Spleen (tissue), 11 donors: ENCODE measurements around the gene VRK1. TPM values are rescaled to one million over a fixed set of nuclear protein-coding genes. Genes with fewer than 3 reads are reported as not detected.
A peak's percentile ranks its signal among the peaks of the same experiment; 100 is the strongest.

Experiments used
- DNase-seq: peaks from one replicate; pipeline ENCODE4 v3.0.0-alpha.2; 2020
- H3K27ac ChIP-seq, 8 donors: fragments of 200-600 bp; sonication (generic) in 7 of 8; 1 replicate in 4 of 8; 2 replicates in 4 of 8; pipeline versions ENCODE4 v1.5.0 to v1.8.0; 2016 to 2021; ENCODE audit warnings: inconsistent platforms in 4 of 8, mild to moderate bottlenecking in 4 of 8, moderate library complexity in 1 of 8
- H3K27me3 ChIP-seq, 7 donors: fragments of 200-600 bp; sonication (generic) in 6 of 7; replicated peaks in 1 of 7; 1 replicate in 4 of 7; 2 replicates in 3 of 7; pipeline versions ENCODE4 v1.5.0 to v1.8.0; 2016 to 2021; ENCODE audit warnings: inconsistent platforms in 3 of 7, mild to moderate bottlenecking in 1 of 7
- H3K36me3 ChIP-seq, 6 donors: fragments of 200-600 bp; sonication (generic) in 5 of 6; 1 replicate in 4 of 6; 2 replicates in 2 of 6; pipeline versions ENCODE4 v1.5.0 to v1.8.0; 2016 to 2021; ENCODE audit warnings: inconsistent platforms in 2 of 6
- H3K4me1 ChIP-seq, 6 donors: fragments of 200-600 bp; sonication (generic) in 5 of 6; 1 replicate in 3 of 6; 2 replicates in 3 of 6; pipeline versions ENCODE4 v1.5.0 to v1.8.0; 2016 to 2021; ENCODE audit warnings: inconsistent platforms in 3 of 6
- H3K4me3 ChIP-seq, 8 donors: fragments of 200-600 bp; sonication (generic) in 7 of 8; 1 replicate in 4 of 8; 2 replicates in 4 of 8; pipeline versions ENCODE4 v1.5.0 to v1.8.0; 2016 to 2021; ENCODE audit warnings: inconsistent platforms in 4 of 8, mild to moderate bottlenecking in 4 of 8, moderate library complexity in 2 of 8
- H3K9me3 ChIP-seq, 8 donors: fragments of 200-600 bp; sonication (generic) in 7 of 8; 1 replicate in 4 of 8; 2 replicates in 4 of 8; pipeline versions ENCODE4 v1.5.0 to v1.8.0; 2016 to 2021; ENCODE audit warnings: inconsistent platforms in 4 of 8
- CTCF ChIP-seq, 11 experiments: fragments of 200-600 bp in 7 of 11; fragments of 450-650 bp in 4 of 11; sonication (generic) in 4 of 11; IDR thresholded peaks in 8 of 11; conservative IDR thresholded peaks in 3 of 11; 1 replicate in 7 of 11; 2 replicates in 4 of 11; pipeline versions ENCODE4 v1.4.0 to v1.8.0; 2016 to 2021; ENCODE audit warnings: antibody characterized with exemption in 11 of 11, inconsistent platforms in 4 of 11, mild to moderate bottlenecking in 1 of 11
- POLR2A ChIP-seq, 3 donors: fragments of 450-650 bp; IDR thresholded peaks; one replicate each; pipeline ENCODE4 v1.5.1; 2017; ENCODE audit warnings: antibody characterized with exemption in 3 of 3, mild to moderate bottlenecking in 1 of 3
- POLR2AphosphoS5 ChIP-seq, 3 donors: sonication (generic); formaldehyde crosslinking; IDR thresholded peaks; one replicate each; pipeline ENCODE4 v1.5.1; 2017; ENCODE audit warnings: antibody characterized with exemption in 3 of 3
- WGBS, 5 donors: extraction: QIAGEN DNeasy Blood & Tissue Kit in 3 of 5; methylation state at CpG; one replicate each; pipeline versions ENCODE4 v1.1.5 to v1.1.7; 2013 to 2018; 5-methylcytosine and 5-hydroxymethylcytosine counted together
- intact Hi-C: fragments of 100-400 bp; cut with DNase I; formaldehyde crosslinking; loops from one replicate; pipeline ENCODE4 v1.15.0; 2023; ENCODE audit warnings: low total_unique reads
- polyA plus RNA-seq, 3 donors: library from polyadenylated mRNA; stranded (reverse); fragments of 200-250 nt; gene quantifications; one replicate each; pipeline ENCODE4 v1.2.1, GENCODE V29; 2013
- total RNA-seq, 7 donors: library from RNA; depleted of rRNA in 3 of 7; stranded (reverse); fragments of >200 nt in 3 of 7; fragmentation: NEBNext Ultra II Directional in 4 of 7; extraction: Animal tissue kit (Norgen Biotek cat#: 25700) in 4 of 7; gene quantifications; one replicate each; pipeline versions ENCODE4 v1.1.0 to v1.2.1, GENCODE V29; 2016 to 2021
- donor health status: healthy with polysubstance abuse.
- donor health status: DM: no; HTN: no; CAD: no; lungs with moderate emphysema.
- donor health status: DM: no; HTN: no; CAD: no.
- donor health status: Bipolar disorder and iron deficiency.
- donor health status: healthy.
- donor health status: DM: no; HTN: no; CAD: no.
- donor health status: DM: yes; HTN: yes; CAD: no.

VRK1 gene
- total and polyA plus RNA-seq, 10 donors: 16.1 to 48.5 (median 29.4) TPM

- no peaks in the 10 kb centered on the region for H3K9me3 ChIP-seq
- TF ChIP-seq POLR2AphosphoS5 (IDR thresholded peaks at IDR 0.05): no peak
- no peak for TF ChIP-seq CTCF (IDR thresholded peaks at IDR 0.05 in 8 of 11, conservative IDR thresholded peaks at IDR 0.05 in 3 of 11)
- no peak for TF ChIP-seq POLR2A (IDR thresholded peaks at IDR 0.05)
- no peaks in the 10 kb centered on the region for H3K36me3 ChIP-seq
- WGBS, 5 donors: 68 to 97% (median 88%) methylated on average over 5 of the region's 5 CpGs
- no peaks in the 10 kb centered on the region for H3K27me3 ChIP-seq
- peaks cover 0 to 35% (median 3%) of the 10 kb centered on the region in 6 donors for H3K4me1 ChIP-seq
- intact Hi-C loops: no loop called here
- DNase-seq: no peak
- H3K4me3 ChIP-seq: no peak overlapping the region
- no peak overlapping the region for H3K27ac ChIP-seq
Measured at GRCh38 chr14:96792003-96792402, 5.2 kb upstream of the VRK1 start.

- TF ChIP-seq POLR2AphosphoS5 (IDR thresholded peaks at IDR 0.05) (no peak), CTCF (IDR thresholded peaks at IDR 0.05 in 8 of 11, conservative IDR thresholded peaks at IDR 0.05 in 3 of 11) (no peak), POLR2A (IDR thresholded peaks at IDR 0.05) (no peak)
- 54 to 75% (median 66%) methylated on average over 7 of the region's 7 CpGs for WGBS, 5 donors
- H3K4me3 ChIP-seq: no peak overlapping the region
- intact Hi-C loops: no loop called here
- DNase-seq: no peak
- peaks cover 0 to 37% (median 5%) of the 10 kb centered on the region in 6 donors for H3K4me1 ChIP-seq
- peak overlapping the region in 1 of 8 donors; percentile 21 for H3K27ac ChIP-seq
- no peaks in the 10 kb centered on the region for H3K36me3 ChIP-seq
- no peaks in the 10 kb centered on the region for H3K27me3 ChIP-seq
- H3K9me3 ChIP-seq: no peaks in the 10 kb centered on the region
Measured at GRCh38 chr14:96792591-96792990, 4.6 kb upstream of the VRK1 start.

- Histone ChIP-seq H3K4me1 (peaks cover 5 to 46% (median 15%) of the 10 kb centered on the region in 6 donors), H3K36me3 (no peaks in the 10 kb centered on the region), H3K27me3 (no peaks in the 10 kb centered on the region), H3K9me3 (no peaks in the 10 kb centered on the region), H3K27ac (peak overlapping the region in 1 of 8 donors; percentile 21), H3K4me3 (no peak overlapping the region)
- TF ChIP-seq CTCF (IDR thresholded peaks at IDR 0.05 in 8 of 11, conservative IDR thresholded peaks at IDR 0.05 in 3 of 11) (no peak), POLR2AphosphoS5 (IDR thresholded peaks at IDR 0.05) (no peak), POLR2A (IDR thresholded peaks at IDR 0.05) (no peak)
- 61 to 81% (median 73%) methylated on average over 6 of the region's 6 CpGs for WGBS, 5 donors
- DNase-seq: no peak
- intact Hi-C loops: no loop called here
Measured at GRCh38 chr14:96793547-96793946, 3.6 kb upstream of the VRK1 start.

- TF ChIP-seq POLR2A (IDR thresholded peaks at IDR 0.05) (no peak), CTCF (IDR thresholded peaks at IDR 0.05 in 8 of 11, conservative IDR thresholded peaks at IDR 0.05 in 3 of 11) (no peak), POLR2AphosphoS5 (IDR thresholded peaks at IDR 0.05) (no peak)
Measured at GRCh38 chr14:96795109-96795828, 1.9 kb upstream of the VRK1 start.

More at GRCh38 chr14:96795109-96795828, 1.9 kb upstream of the VRK1 start:
- Histone ChIP-seq H3K27me3 (no peaks in the 10 kb centered on the region), H3K27ac (peak overlapping the region in 3 of 8 donors; percentile 22 to 51 (median 42)), H3K36me3 (no peaks in the 10 kb centered on the region), H3K9me3 (no peaks in the 10 kb centered on the region), H3K4me3 (no peak overlapping the region), H3K4me1 (peaks cover 7 to 53% (median 25%) of the 10 kb centered on the region in 6 donors)
- 44 to 72% (median 59%) methylated on average over 9 of the region's 9 CpGs for WGBS, 5 donors
- intact Hi-C loops: no loop called here
- peak; percentile 76 for DNase-seq
